Activated CD8-positive, alpha-beta memory T cell treated with anti-CD3 and anti-CD28 coated beads, Interleukin-2, amount 10 ng/mL, durations not matched to agents 7 days and 5 days (primary cell): ENCODE measurements around the gene NUP50. TPM values are rescaled to one million over a fixed set of nuclear protein-coding genes. Genes with fewer than 3 reads are reported as not detected.

Experiments
- ATAC-seq: fragments of 150-1000 bp; cut with Tn5 transposase; one replicate; pipeline ENCODE4 v1.10.0; 2021; ENCODE audit warnings: moderate library complexity
- CTCF ChIA-PET: fragments of 350-600 bp; sonication (Branson Sonifier 250); formaldehyde crosslinking; loops from one replicate; lab custom pipeline; 2021; ENCODE audit warnings: antibody characterized with exemption; lab: Charles Lee
- DNase-seq: peaks from one replicate; pipeline ENCODE4 v3.0.0-alpha.2; 2020
- H3K27ac Mint-ChIP-seq: one replicate; pipeline ENCODE4 v1.8.0; 2021; ENCODE audit warnings: mild to moderate bottlenecking, mixed read lengths
- H3K27me3 Mint-ChIP-seq: one replicate; pipeline ENCODE4 v1.8.0; 2021; ENCODE audit warnings: mixed read lengths
- H3K36me3 Mint-ChIP-seq: one replicate; pipeline ENCODE4 v1.8.0; 2021; ENCODE audit warnings: mild to moderate bottlenecking, mixed read lengths
- H3K4me1 Mint-ChIP-seq: one replicate; pipeline ENCODE4 v1.8.0; 2021; ENCODE audit warnings: mixed read lengths
- H3K4me3 Mint-ChIP-seq: one replicate; pipeline ENCODE4 v1.8.0; 2021; ENCODE audit warnings: mild to moderate bottlenecking, moderate library complexity, mixed read lengths
- H3K9me3 Mint-ChIP-seq: one replicate; pipeline ENCODE4 v1.8.0; 2022; ENCODE audit warnings: low read depth, mixed read lengths
- total RNA-seq, 2 experiments: library from RNA; stranded (reverse); gene quantifications; one replicate each; pipeline ENCODE4 v1.2.3, GENCODE V29; 2021

Gene NUP50
- total RNA-seq, 2 experiments from 2014 or later = 150 to 155 TPM

DNA sequence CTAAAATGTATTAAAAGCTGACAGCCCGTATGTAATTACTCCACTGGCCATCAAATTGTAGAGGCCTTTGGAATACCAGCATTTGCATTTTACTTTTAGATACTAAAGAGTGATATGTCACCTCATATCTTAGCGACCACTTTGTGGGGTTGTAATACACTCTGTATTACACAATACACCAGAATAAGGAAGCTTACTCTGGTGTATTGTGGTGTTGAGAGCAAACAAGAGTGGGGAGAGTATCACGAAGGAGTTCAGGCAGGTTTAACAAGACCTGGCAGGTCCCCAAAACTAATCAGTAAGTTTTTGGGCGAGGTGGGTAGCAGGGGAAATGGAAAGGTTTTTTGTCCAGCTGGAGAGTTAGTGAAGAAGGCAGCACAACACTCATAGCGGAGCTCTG lies 3.2 kb downstream of the NUP50 start:
- Mint-ChIP-seq H3K4me3 (no peak overlapping the region), H3K27me3 (no peaks in the 10 kb centered on the region), H3K9me3 (no peaks in the 10 kb centered on the region), H3K27ac (no peak overlapping the region), H3K36me3 (peaks cover 61% of the 10 kb centered on the region), H3K4me1 (peaks cover 62% of the 10 kb centered on the region)
- DNase-seq (peak; percentile 16), ATAC-seq (no peak)
- CTCF ChIA-PET = no interaction called here

DNA sequence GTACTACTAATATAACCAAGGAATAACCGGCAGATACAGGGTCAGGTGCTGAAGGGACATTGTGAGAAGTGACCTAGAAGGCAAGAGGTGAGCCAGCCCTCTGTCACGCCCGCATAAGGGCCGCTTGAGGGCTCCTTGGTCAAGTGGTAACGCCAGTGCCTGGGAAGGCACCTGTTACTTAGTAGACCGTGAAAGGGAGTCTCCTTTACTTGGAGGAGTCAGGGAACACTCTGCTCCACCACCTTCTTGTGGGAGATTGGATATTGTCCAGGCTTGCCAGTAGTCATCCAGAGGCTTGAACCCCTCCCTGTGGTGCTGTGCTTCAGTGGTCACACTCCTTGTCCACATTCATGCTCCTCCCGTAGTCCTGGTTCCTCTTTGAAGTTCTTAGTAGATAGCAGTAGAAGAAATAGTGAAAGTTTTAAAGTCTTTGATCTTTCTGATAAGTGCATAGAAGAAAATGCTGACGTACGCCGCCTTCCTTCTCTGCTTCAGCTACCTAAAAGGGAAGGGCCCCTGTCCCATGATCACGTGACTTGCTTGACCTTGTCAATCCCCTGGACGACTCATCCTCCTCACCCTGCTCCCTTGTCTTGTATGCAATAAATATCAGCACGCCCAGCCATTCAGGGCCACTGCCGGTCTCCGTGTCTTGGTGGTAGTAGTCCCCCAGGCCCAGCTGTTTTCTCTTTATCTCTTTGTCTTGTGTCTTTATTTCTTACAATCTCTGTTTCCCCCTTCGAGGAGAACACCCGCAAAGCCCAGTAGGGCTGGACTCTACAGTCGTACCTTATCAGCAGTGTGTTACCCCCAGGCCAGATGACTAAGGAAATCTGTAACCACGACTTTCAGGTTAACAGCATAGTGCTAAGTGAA lies 6.1 kb downstream of the NUP50 start:
- Mint-ChIP-seq H3K4me3 (no peak overlapping the region), H3K27ac (peak overlapping the region; percentile 75), H3K9me3 (no peaks in the 10 kb centered on the region), H3K4me1 (peaks cover 77% of the 10 kb centered on the region), H3K27me3 (no peaks in the 10 kb centered on the region), H3K36me3 (peaks cover 76% of the 10 kb centered on the region)
- ATAC-seq (peak; percentile 51), DNase-seq (peak; percentile 39)
- CTCF ChIA-PET = no interaction called here

GRCh38 chr22:45171830-45172229 lies 8.1 kb downstream of the NUP50 start:
- peak; percentile 8 for DNase-seq
- H3K4me3 Mint-ChIP-seq = no peak overlapping the region
- H3K27me3 Mint-ChIP-seq = no peaks in the 10 kb centered on the region
- peaks cover 77% of the 10 kb centered on the region for H3K4me1 Mint-ChIP-seq
- CTCF ChIA-PET = no interaction called here
- H3K9me3 Mint-ChIP-seq = no peaks in the 10 kb centered on the region
- ATAC-seq = no peak
- peaks cover 81% of the 10 kb centered on the region for H3K36me3 Mint-ChIP-seq
- H3K27ac Mint-ChIP-seq = peak overlapping the region; percentile 17

DNA sequence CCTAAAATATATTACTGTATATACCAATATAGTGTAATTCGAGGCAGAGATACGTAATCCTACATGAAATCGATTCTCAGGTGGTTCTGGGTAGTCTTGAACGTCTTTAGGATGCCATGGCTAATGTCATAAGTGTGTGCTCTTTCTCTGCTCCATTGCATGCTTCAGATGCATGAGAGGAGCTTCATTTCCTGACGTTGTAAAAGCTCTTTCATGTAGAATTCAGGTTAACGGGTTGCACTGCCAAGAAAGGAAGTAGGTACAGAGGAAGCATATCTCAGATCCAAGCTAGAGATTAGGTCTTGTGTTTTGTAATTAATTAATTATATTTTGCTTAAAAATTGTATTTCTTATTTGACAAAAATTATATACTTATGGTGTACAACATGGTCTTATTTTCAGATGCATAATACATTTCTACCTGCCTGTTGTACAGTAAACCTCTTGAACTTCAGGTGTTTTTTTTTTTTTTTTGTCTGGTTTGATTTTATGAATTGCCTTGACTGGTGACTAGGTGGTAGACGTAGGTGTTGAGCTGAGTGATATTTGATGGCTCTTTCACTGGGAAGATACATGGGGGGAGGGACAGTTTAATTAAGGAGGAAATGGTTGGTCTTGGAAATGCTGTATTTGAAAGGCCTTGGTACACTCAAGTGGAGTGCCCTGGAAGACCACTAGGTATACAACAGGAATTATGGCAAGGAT lies 9.3 kb downstream of the NUP50 start:
- DNase-seq = no peak
- CTCF ChIA-PET = interaction anchor here (0.6 to 1.6 kb wide), 4 partner anchors 8 to 72 kb away, joined by 3 to 9 read pairs (median 4); partner anchors contain the start of gene NUP50
- H3K4me1 Mint-ChIP-seq = peaks cover 78% of the 10 kb centered on the region

DNA sequence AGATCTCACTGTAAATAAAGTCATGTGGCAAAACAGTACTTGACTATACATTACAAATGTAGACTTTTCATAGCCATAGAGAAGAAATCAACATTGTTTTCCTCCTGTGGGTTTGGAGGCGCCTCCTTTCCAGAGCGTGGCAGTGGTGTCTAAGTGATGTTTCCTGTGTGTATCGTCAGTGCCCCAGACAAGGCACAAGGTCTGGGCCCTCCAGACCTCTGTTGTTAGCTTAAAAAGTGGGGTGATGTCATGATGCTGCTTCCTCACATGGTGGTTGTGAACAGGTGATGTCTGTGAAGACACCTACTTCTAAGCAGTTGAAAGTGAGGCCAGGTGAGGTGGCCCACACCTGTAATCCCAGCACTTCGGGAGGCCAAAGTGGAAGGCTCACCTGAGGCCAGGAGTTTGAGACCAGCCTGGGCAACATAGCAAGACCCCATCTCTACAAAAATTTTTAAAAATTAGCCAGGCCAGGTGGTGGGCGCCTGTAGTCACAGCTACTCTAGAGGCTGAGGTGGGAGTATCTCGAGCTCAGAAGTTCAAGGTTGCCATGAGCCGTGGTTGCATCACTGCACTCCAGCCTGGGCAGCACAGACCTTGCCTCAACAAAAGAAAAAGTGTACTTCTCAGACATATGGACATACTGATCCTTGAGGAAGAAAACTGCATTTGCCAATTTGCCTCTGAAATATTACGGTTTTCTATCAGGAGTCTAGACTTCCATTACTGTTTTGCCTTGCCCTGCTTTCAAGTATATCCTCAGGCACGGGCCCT lies 15.7 kb downstream of the NUP50 start:
- CTCF ChIA-PET = interaction anchor here (1.6 kb wide), 1 partner anchor 20 kb away, joined by 4 read pairs; no protein-coding TSS in a partner anchor
- DNase-seq = no peak
- H3K4me3 Mint-ChIP-seq = no peak overlapping the region

More for the DNA sequence above, 9.3 kb downstream of the NUP50 start:
- no peaks in the 10 kb centered on the region for H3K27me3 Mint-ChIP-seq
- H3K4me3 Mint-ChIP-seq = peak overlapping the region; percentile 6
- H3K9me3 Mint-ChIP-seq = no peaks in the 10 kb centered on the region
- peaks cover 79% of the 10 kb centered on the region for H3K36me3 Mint-ChIP-seq
- peak; percentile 55 for ATAC-seq
- H3K27ac Mint-ChIP-seq = peak overlapping the region; percentile 78

DNA sequence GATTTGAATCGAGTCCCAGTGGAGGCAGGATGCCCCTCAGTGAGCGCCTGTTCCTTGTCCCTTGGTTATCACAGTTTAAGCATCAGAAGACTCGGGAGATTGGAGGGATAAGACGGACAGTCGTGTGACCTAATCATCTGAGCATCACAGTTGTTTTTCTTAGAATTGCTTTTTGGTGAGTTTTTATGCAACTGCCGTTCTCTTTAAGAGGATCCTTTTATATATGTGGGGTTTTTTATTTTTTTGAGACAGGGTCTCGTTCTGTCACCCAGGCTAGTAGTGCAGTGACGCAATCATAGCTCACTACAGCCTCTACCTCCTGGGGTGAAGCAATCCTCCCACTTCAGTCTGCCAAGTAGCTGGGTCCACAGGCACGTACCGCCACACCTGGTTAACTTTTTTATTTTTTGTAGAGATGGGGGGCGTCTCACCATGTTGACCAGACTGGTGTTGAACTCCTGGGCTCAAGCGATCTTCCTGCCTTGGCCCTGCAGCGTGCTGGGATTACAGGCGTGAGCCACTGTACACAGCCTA lies 16.5 kb downstream of the NUP50 start:
- CTCF ChIA-PET = no interaction called here
- DNase-seq = no peak
- ATAC-seq = no peak
- Mint-ChIP-seq H3K4me3 (no peak overlapping the region), H3K27ac (peak overlapping the region; percentile 11), H3K4me1 (peaks cover 51% of the 10 kb centered on the region), H3K9me3 (no peaks in the 10 kb centered on the region), H3K36me3 (peaks cover 69% of the 10 kb centered on the region), H3K27me3 (no peaks in the 10 kb centered on the region)

More for the DNA sequence above, 15.7 kb downstream of the NUP50 start:
- ATAC-seq = peak; percentile 49
- Mint-ChIP-seq H3K4me1 (peaks cover 53% of the 10 kb centered on the region), H3K27ac (peak overlapping the region; percentile 57), H3K27me3 (no peaks in the 10 kb centered on the region), H3K36me3 (peaks cover 69% of the 10 kb centered on the region), H3K9me3 (no peaks in the 10 kb centered on the region)

GRCh38 chr22:45181240-45181639 lies 17.5 kb downstream of the NUP50 start:
- Mint-ChIP-seq H3K27me3 (no peaks in the 10 kb centered on the region), H3K36me3 (peaks cover 70% of the 10 kb centered on the region), H3K9me3 (no peaks in the 10 kb centered on the region), H3K4me3 (no peak overlapping the region), H3K27ac (no peak overlapping the region), H3K4me1 (peaks cover 57% of the 10 kb centered on the region)
- CTCF ChIA-PET = interaction anchor here (0.7 kb wide), 1 partner anchor 29 kb away, joined by 3 read pairs; no protein-coding TSS in a partner anchor
- ATAC-seq = no peak
- no peak for DNase-seq

GRCh38 chr22:45181766-45182165 lies 18.0 kb downstream of the NUP50 start:
- no peak for ATAC-seq
- DNase-seq = no peak
- no peak overlapping the region for H3K27ac Mint-ChIP-seq
- H3K36me3 Mint-ChIP-seq = peaks cover 66% of the 10 kb centered on the region
- no peaks in the 10 kb centered on the region for H3K9me3 Mint-ChIP-seq
- no peak overlapping the region for H3K4me3 Mint-ChIP-seq
- H3K4me1 Mint-ChIP-seq = peaks cover 55% of the 10 kb centered on the region
- H3K27me3 Mint-ChIP-seq = no peaks in the 10 kb centered on the region
- CTCF ChIA-PET = no interaction called here

DNA sequence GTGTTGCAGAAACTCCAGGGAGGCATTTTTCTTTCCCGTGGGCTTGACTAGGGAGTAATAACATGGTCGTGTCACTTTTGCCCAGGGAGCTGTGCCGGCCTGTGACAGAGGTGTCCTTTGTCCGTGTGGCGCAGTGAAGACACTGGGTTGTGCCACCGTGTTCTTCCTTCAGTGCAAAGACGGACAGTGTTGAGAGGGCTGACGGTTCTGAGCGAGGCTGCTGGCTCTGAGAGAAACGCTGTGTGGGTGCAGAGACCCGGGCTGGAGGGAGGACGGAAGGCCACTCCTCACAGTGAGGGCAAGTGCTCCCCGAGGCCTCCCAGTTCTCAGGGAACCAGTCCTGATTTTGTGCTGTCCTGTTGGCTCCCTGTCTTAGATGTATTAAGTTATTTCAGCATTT lies 20.2 kb downstream of the NUP50 start:
- Mint-ChIP-seq H3K27me3 (no peaks in the 10 kb centered on the region), H3K9me3 (no peaks in the 10 kb centered on the region), H3K36me3 (peaks cover 62% of the 10 kb centered on the region), H3K4me3 (no peak overlapping the region), H3K27ac (no peak overlapping the region), H3K4me1 (peaks cover 40% of the 10 kb centered on the region)
- ATAC-seq = no peak
- DNase-seq = no peak
- CTCF ChIA-PET = no interaction called here

GRCh38 chr22:45185718-45186514 lies 22.2 kb downstream of the NUP50 start:
- Mint-ChIP-seq H3K27ac (peak overlapping the region; percentile 64), H3K36me3 (peaks cover 47% of the 10 kb centered on the region), H3K9me3 (no peaks in the 10 kb centered on the region), H3K4me3 (no peak overlapping the region), H3K27me3 (no peaks in the 10 kb centered on the region), H3K4me1 (peaks cover 26% of the 10 kb centered on the region)
- CTCF ChIA-PET = interaction anchor here (0.9 kb wide), 1 partner anchor 13 kb away, joined by 3 read pairs; no protein-coding TSS in a partner anchor
- DNase-seq = no peak
- peak; percentile 51 for ATAC-seq

DNA sequence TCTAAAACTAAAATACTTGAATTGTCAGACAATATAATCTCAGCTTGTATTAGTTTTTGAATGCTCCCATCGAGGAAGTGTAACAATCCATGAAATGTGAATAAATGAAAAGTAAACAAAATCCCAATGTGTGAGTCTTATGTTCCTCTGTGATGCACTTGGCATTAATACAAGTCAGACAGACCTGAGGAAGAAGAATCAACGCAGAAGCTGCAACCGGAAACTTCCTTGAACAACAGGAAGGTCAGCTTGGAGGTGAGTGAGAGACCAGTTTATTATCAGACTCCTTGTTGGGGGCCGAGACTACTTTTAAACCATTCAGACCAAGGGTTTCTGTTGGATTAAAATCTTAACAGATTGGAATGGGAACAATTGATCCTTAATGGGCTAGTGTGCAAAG lies 24.2 kb downstream of the NUP50 start:
- Mint-ChIP-seq H3K9me3 (no peaks in the 10 kb centered on the region), H3K27me3 (no peaks in the 10 kb centered on the region), H3K4me3 (no peak overlapping the region), H3K36me3 (peaks cover 34% of the 10 kb centered on the region), H3K4me1 (peaks cover 18% of the 10 kb centered on the region), H3K27ac (peak overlapping the region; percentile 27)
- CTCF ChIA-PET = no interaction called here
- no peak for DNase-seq
- ATAC-seq = no peak

GRCh38 chr22:45188779-45189178 lies 25.1 kb downstream of the NUP50 start:
- Mint-ChIP-seq H3K27ac (no peak overlapping the region), H3K4me1 (peaks cover 18% of the 10 kb centered on the region), H3K9me3 (no peaks in the 10 kb centered on the region), H3K36me3 (peaks cover 33% of the 10 kb centered on the region), H3K4me3 (no peak overlapping the region), H3K27me3 (no peaks in the 10 kb centered on the region)
- DNase-seq (no peak), ATAC-seq (no peak)
- CTCF ChIA-PET = interaction anchor here (0.8 kb wide), 1 partner anchor 20 kb away, joined by 3 read pairs; no protein-coding TSS in a partner anchor
